Activated CD4-positive, alpha-beta T cell treated with anti-CD3 and anti-CD28 coated beads for 36 hours (primary cell): ENCODE data around the gene KIFC3. TPM values are rescaled to one million over a fixed set of nuclear protein-coding genes. Genes with fewer than 3 reads are reported as not detected.
A peak's percentile ranks its signal among the peaks of the same experiment; 100 is the strongest.

ENCODE experiments used
- ATAC-seq: fragments of 200-7000 bp; cut with Tn5 transposase; one replicate; pipeline ENCODE4 v1.10.0; 2021; ENCODE audit warnings: mild to moderate bottlenecking, moderate library complexity
- CTCF ChIA-PET: fragments of 350-600 bp; sonication (Branson Sonifier 250); formaldehyde crosslinking; loops from one replicate; lab custom pipeline; 2021; ENCODE audit warnings: antibody characterized with exemption; lab: Charles Lee
- POLR2A ChIA-PET: fragments of 350-600 bp; sonication (Branson Sonifier 250); formaldehyde crosslinking; loops from one replicate; lab custom pipeline; 2021; ENCODE audit warnings: antibody characterized with exemption, inconsistent platforms; lab: Charles Lee
- DNase-seq: peaks from one replicate; pipeline ENCODE4 v3.0.0-alpha.2; 2020
- H3K27ac Mint-ChIP-seq: one replicate; pipeline ENCODE4 v1.8.0; 2021; ENCODE audit warnings: mixed read lengths
- H3K27me3 Mint-ChIP-seq: one replicate; pipeline ENCODE4 v1.8.0; 2021; ENCODE audit warnings: mixed read lengths
- H3K36me3 Mint-ChIP-seq: one replicate; pipeline ENCODE4 v1.8.0; 2021; ENCODE audit warnings: low read depth, mixed read lengths
- H3K4me1 Mint-ChIP-seq: one replicate; pipeline ENCODE4 v1.8.0; 2021; ENCODE audit warnings: mixed read lengths
- H3K4me3 Mint-ChIP-seq: one replicate; pipeline ENCODE4 v1.8.0; 2021; ENCODE audit warnings: mild to moderate bottlenecking, moderate library complexity, mixed read lengths
- H3K9me3 Mint-ChIP-seq: one replicate; pipeline ENCODE4 v1.8.0; 2021; ENCODE audit warnings: low read depth, mixed read lengths
- intact Hi-C, 2 experiments: fragments of 100-400 bp; cut with DNase I in 1 of 2; cut with micrococcal nuclease in 1 of 2; formaldehyde crosslinking; loops; one replicate each; pipeline versions ENCODE4 v1.14.2 to v1.15.1; 2022 to 2024; cut with DNase I, micrococcal nuclease
- total RNA-seq, 2 experiments: library from RNA; stranded (reverse); gene quantifications; one replicate each; pipeline ENCODE4 v1.2.3, GENCODE V29; 2021

KIFC3 gene
- total RNA-seq, 2 experiments from 2014 or later, result 0.32 to 0.66 TPM

DNA sequence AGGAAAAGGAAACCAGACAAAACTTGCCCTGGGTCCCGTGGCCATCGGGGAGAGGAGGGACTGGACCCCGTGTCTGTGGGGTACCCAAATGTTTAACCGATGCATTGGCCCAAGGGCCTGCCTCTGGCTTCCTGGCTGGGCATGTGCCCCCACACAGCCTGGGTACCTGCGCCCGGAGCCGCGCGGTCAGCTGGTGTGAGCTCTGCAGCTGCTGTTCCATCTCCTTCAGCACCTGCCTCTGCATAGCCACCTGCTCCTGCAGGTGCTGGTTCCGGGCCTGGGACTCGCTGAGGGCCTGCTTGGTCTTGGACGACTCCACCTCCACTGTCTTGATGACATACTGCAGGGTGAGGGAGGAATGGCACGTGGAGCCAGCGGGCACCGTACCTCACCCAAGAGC is 31.9 kb downstream of the KIFC3 start:
- Mint-ChIP-seq H3K36me3 (no peaks in the 10 kb centered on the region), H3K27me3 (no peaks in the 10 kb centered on the region), H3K4me3 (no peak overlapping the region), H3K4me1 (no peaks in the 10 kb centered on the region), H3K27ac (no peak overlapping the region), H3K9me3 (no peaks in the 10 kb centered on the region)
- intact Hi-C loops, result no loop called here
- POLR2A ChIA-PET, result no interaction called here
- CTCF ChIA-PET, result no interaction called here
- DNase-seq (no peak), ATAC-seq (no peak)

DNA sequence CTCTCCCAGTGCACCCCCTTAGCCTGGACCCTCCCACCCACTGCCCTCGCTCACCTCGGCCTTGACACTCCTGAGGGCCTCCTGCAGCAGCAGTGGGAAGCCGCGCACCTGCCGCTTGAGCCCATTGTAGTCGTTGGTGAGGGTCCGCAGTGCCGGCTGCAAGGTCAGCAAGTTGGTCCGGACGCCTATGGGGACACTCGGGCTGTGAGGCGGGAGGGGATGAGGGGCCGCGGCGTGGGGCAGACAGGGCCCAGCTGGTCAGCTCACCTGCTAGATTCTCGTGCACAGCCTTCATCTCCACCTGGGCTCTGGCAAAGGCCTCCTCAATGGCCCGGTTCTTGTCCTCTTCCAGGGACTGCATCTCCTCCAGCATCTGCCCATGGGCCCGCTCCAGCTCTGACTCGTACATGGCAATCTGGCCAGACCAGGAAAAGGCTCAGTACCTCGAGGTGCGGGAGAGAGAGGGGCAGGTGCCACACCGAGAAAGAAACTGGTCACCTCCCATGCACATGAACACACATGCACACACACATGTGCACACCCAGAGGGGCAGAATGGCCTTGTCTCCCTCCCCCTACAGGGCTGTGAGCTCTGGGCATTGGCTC is 32.6 kb downstream of the KIFC3 start:
- intact Hi-C loops, result no loop called here
- H3K27ac Mint-ChIP-seq, result no peak overlapping the region
- ChIA-PET POLR2A (no interaction called here), CTCF (interaction anchor here (0.6 to 1.0 kb wide), 2 partner anchors 8 to 633 kb away, joined by 3 to 4 read pairs; no protein-coding TSS in a partner anchor)
- H3K4me1 Mint-ChIP-seq, result no peaks in the 10 kb centered on the region
- DNase-seq (no peak), ATAC-seq (no peak)
- H3K9me3 Mint-ChIP-seq, result no peaks in the 10 kb centered on the region
- no peaks in the 10 kb centered on the region for H3K27me3 Mint-ChIP-seq
- no peak overlapping the region for H3K4me3 Mint-ChIP-seq
- no peaks in the 10 kb centered on the region for H3K36me3 Mint-ChIP-seq

DNA sequence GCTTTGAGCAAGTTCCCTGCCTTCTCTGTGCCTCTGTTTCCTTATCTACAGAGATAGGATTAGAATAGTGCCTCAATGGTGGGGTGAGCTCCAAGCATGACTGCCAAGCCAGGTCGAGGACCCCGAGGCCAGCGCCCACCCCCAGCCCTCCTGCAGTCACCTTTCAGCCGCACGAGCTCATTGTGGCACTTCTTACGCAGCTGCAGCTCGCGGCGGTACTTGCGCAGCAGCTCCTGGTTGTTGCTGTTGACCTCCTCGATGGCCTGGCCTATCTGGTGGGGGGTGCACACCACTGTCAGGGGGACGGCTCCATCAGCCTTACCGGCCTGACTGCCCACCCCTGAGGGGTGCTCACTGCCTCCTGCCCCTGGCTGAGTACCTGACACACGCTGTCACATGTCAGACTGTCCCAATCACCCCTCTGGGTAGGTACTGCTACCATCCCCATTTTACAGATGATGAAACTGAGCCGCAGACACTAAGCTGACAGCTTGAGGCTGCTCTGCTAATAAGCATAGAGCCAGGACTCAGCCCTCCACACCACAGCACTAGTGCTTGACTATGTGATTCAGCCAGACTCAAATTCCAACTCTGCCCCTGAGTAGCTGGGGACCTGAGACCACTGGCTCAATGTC is 35.5 kb downstream of the KIFC3 start:
- Mint-ChIP-seq H3K36me3 (no peaks in the 10 kb centered on the region), H3K27ac (no peak overlapping the region), H3K9me3 (no peaks in the 10 kb centered on the region), H3K4me3 (no peak overlapping the region), H3K27me3 (no peaks in the 10 kb centered on the region), H3K4me1 (no peaks in the 10 kb centered on the region)
- intact Hi-C loops, result no loop called here
- DNase-seq (no peak), ATAC-seq (no peak)
- CTCF ChIA-PET, result interaction anchor here (0.7 to 2.6 kb wide), 2 partner anchors 9 to 247 kb away, joined by 3 to 9 read pairs; no protein-coding TSS in a partner anchor
- POLR2A ChIA-PET, result no interaction called here

DNA sequence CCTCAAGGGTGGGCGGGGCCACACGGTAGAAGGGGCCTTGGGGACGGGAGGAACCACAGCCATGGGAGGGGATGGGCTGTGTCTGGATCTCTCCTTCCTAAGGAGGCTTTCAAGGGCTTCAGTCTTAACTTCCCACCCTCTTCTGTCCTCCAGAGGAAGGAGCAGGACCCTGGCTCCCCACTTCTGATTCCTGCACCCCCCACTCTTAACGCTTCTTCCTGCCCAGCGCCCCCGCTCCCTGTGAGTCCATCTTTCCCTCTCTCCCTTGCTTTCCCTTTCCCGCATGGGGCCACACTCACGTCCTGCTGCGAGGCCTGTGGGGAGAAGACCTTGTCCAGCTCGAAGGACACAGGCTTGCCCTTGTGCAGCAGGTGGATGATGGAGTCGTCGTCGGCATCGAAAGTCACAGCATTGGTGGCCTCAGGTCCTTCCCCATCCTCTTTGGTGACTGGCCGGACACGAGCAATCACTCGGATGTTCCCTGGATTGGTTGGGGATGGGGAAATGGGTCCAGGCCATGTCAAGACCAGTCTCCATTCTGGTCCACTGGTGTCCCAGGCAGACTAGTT is 37.0 kb downstream of the KIFC3 start:
- ChIA-PET POLR2A (no interaction called here), CTCF (interaction anchor here (0.5 kb wide), 1 partner anchor 26 kb away, joined by 3 read pairs; no protein-coding TSS in a partner anchor)
- Mint-ChIP-seq H3K4me1 (no peaks in the 10 kb centered on the region), H3K9me3 (no peaks in the 10 kb centered on the region), H3K4me3 (no peak overlapping the region), H3K27me3 (no peaks in the 10 kb centered on the region), H3K36me3 (no peaks in the 10 kb centered on the region), H3K27ac (no peak overlapping the region)
- intact Hi-C loops, result no loop called here
- ATAC-seq, result no peak
- DNase-seq, result peak; percentile 3

DNA sequence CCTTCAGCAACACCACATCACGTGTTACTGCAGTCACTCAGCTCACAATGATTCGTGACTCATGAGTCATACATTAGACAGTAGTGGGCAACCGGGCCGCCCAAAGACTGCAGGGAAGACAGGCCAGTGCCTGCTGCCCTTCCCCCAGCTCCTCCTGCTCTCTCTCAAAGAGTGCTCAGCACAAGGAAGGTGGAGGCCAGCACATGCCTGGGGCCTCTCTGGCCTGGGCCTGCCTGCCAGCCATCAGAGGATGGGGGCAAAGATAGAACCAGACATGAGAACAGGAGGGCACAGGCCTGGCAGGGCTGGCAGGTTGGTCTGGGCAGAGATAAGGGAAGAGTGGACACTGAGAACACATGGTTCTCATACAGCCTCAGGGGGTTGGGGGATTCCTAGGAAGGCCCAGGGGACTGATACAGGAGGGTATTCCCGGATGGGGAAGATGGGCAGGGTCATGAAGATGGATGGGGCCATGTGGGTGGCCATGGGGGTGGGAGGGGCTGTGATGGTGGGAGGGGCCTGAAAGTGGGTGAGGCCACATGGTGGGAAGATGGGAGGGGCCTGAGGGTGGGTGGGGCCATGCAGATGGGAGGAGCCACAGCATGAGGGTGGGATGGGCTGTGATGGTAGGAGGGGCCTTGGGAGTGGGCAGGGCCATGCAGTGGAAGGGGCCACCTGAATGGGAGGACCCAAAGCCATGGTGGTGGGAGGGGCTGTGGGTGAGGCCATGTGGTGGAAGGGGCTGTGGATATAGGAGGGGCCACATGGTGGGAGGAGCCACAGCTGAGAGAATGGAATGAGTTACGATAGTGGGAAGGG is 37.7 kb downstream of the KIFC3 start:
- Mint-ChIP-seq H3K4me1 (no peaks in the 10 kb centered on the region), H3K4me3 (no peak overlapping the region), H3K36me3 (no peaks in the 10 kb centered on the region), H3K27me3 (no peaks in the 10 kb centered on the region), H3K27ac (no peak overlapping the region), H3K9me3 (no peaks in the 10 kb centered on the region)
- ChIA-PET CTCF (no interaction called here), POLR2A (no interaction called here)
- DNase-seq (peak; percentile 65), ATAC-seq (peak; percentile 90)
- intact Hi-C loops, result no loop called here

DNA sequence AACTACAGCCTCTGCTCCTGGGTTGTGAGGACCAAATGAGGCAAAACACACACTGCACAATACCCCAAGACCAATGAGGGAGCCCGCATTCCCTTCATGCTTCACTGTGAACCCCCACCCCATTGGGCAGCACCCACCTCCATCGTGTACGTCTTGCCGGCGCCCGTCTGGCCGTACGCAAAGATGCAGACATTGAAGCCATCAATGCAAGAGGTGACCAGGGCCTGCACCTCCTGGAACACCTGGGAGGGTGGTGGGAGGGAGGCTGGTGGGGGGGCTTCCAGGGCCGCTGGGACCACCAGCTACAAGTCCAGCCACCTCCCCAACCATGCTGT is 38.3 kb downstream of the KIFC3 start:
- ChIA-PET CTCF (no interaction called here), POLR2A (no interaction called here)
- Mint-ChIP-seq H3K4me1 (no peaks in the 10 kb centered on the region), H3K27me3 (no peaks in the 10 kb centered on the region), H3K4me3 (no peak overlapping the region), H3K9me3 (no peaks in the 10 kb centered on the region), H3K36me3 (no peaks in the 10 kb centered on the region), H3K27ac (no peak overlapping the region)
- ATAC-seq (no peak), DNase-seq (no peak)
- intact Hi-C loops, result no loop called here

DNA sequence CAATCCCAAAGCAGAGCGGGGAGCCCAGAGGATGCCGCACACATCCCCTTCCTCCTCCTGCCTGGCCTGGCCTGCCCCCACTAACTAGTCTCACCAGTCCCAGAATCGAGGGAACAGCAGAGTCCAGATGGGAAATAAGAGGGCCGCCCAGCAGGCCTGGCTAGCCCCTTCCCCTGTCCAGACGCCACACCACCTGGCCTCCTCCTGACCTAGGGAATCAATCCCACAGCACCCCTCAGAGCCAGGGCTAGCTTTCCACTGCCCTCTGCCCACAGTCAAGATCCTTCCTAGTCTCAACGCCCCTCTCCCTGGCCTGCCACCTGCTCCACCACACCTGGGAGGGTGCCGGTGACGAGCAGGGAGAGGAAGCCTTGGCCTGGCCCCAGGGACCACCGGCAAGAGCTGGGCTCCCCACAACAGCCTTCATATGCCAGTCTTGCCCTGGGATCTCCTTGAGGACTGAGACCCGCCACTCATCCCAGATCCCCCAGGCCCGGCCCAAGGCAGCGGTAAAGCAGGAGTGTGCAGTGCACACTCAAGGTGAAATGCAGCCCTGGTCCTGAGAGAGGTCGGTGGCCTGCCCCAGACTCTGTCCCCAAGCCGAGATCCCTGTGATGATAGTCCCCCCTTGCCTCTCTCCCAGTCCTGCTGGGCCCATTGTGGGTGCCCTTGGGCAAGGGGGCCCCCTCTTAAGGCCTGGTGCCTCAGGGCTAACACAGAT is 38.8 kb downstream of the KIFC3 start:
- ChIA-PET CTCF (no interaction called here), POLR2A (no interaction called here)
- DNase-seq (no peak), ATAC-seq (no peak)
- no peaks in the 10 kb centered on the region for H3K36me3 Mint-ChIP-seq
- intact Hi-C loops, result no loop called here
- H3K9me3 Mint-ChIP-seq, result no peaks in the 10 kb centered on the region
- H3K4me1 Mint-ChIP-seq, result peaks cover 2% of the 10 kb centered on the region
- H3K27ac Mint-ChIP-seq, result no peak overlapping the region
- H3K4me3 Mint-ChIP-seq, result no peak overlapping the region
- no peaks in the 10 kb centered on the region for H3K27me3 Mint-ChIP-seq

DNA sequence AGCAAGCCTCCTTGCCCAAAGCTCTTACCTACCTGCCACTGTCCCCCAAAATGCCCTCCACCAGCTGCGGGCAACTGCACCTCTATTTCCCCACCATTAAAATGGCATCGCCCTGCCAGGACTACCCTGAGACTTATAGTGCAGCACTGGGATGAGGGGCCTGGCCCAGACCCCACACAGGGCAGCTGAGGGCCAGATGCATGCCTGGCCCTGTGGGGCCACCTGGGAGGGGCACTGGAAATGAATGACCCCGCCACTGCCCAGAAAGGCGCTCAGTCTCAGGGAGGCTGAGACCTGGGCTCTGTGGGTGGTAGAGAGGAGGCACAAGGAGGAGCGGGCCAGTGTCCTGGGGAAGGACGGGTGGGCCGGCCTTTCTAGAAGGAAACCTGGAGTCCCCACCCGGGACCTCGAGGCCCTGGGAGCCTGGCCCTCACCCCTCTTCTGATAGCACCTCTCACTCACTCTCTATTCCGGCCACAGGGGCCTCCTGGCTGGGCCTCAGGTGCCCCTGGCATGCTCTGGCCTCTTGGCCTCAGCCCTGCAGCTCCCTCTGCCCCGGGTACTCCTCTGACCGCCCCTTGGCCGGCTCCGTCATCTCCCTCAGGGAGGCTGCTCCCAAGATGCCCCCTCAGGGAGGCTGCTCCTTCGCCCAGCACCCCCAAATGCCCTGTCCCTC is 39.8 kb downstream of the KIFC3 start:
- DNase-seq, result no peak
- CTCF ChIA-PET, result interaction anchor here (0.6 to 1.8 kb wide), 3 partner anchors 7 to 77 kb away, joined by 3 to 4 read pairs (median 4); partner anchors contain the start of gene KATNB1
- intact Hi-C loops, result no loop called here
- no peak overlapping the region for H3K27ac Mint-ChIP-seq
- POLR2A ChIA-PET, result no interaction called here
- no peak for ATAC-seq
- H3K36me3 Mint-ChIP-seq, result no peaks in the 10 kb centered on the region
- H3K27me3 Mint-ChIP-seq, result no peaks in the 10 kb centered on the region
- no peaks in the 10 kb centered on the region for H3K9me3 Mint-ChIP-seq
- H3K4me3 Mint-ChIP-seq, result no peak overlapping the region
- peaks cover 2% of the 10 kb centered on the region for H3K4me1 Mint-ChIP-seq

DNA sequence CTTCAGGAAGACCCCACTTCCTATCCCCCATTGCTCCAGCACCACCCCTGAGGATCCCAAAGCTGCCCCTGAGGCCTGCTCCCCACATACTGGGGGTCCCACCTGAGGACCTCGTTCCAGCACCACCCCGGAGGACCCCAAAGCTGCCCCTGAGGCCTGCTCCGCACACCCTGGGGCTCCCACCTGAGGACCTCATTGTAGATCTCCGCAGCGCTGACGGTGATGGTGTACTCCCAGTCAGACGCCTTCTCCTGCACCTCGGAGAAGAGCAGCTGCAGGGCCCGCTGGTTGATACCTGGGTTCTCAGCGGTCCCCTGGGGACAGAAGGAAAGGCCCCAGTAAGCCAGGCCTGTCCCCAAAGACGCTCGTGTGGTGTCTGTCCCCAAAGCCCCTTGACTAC is 40.3 kb downstream of the KIFC3 start:
- intact Hi-C loops, result no loop called here
- Mint-ChIP-seq H3K9me3 (no peaks in the 10 kb centered on the region), H3K27ac (no peak overlapping the region), H3K4me1 (peaks cover 2% of the 10 kb centered on the region), H3K36me3 (no peaks in the 10 kb centered on the region), H3K4me3 (no peak overlapping the region), H3K27me3 (no peaks in the 10 kb centered on the region)
- DNase-seq (no peak), ATAC-seq (no peak)
- CTCF ChIA-PET, result interaction anchor here (0.6 to 1.8 kb wide), 3 partner anchors 8 to 78 kb away, joined by 3 to 4 read pairs (median 4); partner anchors contain the start of gene KATNB1
- POLR2A ChIA-PET, result no interaction called here

DNA sequence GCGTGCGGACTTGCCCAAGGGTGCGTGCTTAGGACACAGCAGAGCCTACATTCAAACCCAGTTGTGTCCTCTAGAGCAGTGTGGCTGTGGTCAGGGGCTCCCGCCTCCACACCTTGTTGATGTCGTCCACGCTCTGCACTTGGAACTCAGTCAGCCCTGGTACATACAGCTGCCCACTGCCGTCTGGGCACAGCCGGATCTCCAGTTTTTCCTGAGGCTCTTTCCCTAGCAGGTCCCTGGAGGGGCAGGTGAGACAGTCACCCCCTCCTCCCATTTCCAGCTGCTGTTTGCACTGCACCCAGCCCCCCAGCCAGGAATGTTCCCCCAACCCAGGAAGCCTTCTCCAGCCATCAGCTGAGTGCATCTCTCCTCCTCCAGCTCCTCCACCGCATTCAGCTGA is 41.0 kb downstream of the KIFC3 start:
- no peak for ATAC-seq

More for the DNA sequence above, 41.0 kb downstream of the KIFC3 start:
- Mint-ChIP-seq H3K4me3 (no peak overlapping the region), H3K27ac (no peak overlapping the region), H3K4me1 (peaks cover 2% of the 10 kb centered on the region), H3K9me3 (no peaks in the 10 kb centered on the region), H3K27me3 (no peaks in the 10 kb centered on the region), H3K36me3 (no peaks in the 10 kb centered on the region)
- DNase-seq, result no peak
- CTCF ChIA-PET, result interaction anchor here (0.7 to 1.8 kb wide), 2 partner anchors 10 to 26 kb away, joined by 4 read pairs; partner anchors contain the start of gene KATNB1
- intact Hi-C loops, result no loop called here
- POLR2A ChIA-PET, result no interaction called here
